Stimulated activated naive B cell treated with anti-CD40 and anti-IgM and Interleukin-4, amounts not matched to agents 10 μg/mL and 1 μg/mL and 100 μg/mL, for 72 hours (primary cell): ENCODE measurements around the gene CLDN4.

Source experiments
- ATAC-seq, 2 donors: fragments of 150-1000 bp; cut with Tn5 transposase; replicated peaks; 2 replicates each; pipeline ENCODE4 v1.10.0; 2021; ENCODE audit warnings: moderate library complexity in 1 of 2
- DNase-seq: peaks from one replicate; pipeline ENCODE4 v3.0.0; 2021
- H3K27ac Mint-ChIP-seq: one replicate; pipeline ENCODE4 v1.8.0; 2022; ENCODE audit warnings: mild to moderate bottlenecking, mixed read lengths
- H3K27me3 Mint-ChIP-seq, 2 donors: one replicate each; pipeline ENCODE4 v1.8.0; 2022; ENCODE audit warnings: mixed read lengths in 2 of 2
- H3K36me3 Mint-ChIP-seq, 2 donors: one replicate each; pipeline ENCODE4 v1.8.0; 2022; ENCODE audit warnings: mixed read lengths in 2 of 2, mild to moderate bottlenecking in 1 of 2
- H3K4me1 Mint-ChIP-seq, 2 donors: one replicate each; pipeline ENCODE4 v1.8.0; 2022; ENCODE audit warnings: mixed read lengths in 2 of 2, mild to moderate bottlenecking in 1 of 2
- H3K4me3 Mint-ChIP-seq, 2 donors: one replicate each; pipeline ENCODE4 v1.8.0; 2022; ENCODE audit warnings: mild to moderate bottlenecking in 2 of 2, mixed read lengths in 2 of 2, moderate library complexity in 1 of 2
- H3K9me3 Mint-ChIP-seq, 2 donors: one replicate each; pipeline ENCODE4 v1.8.0; 2022; ENCODE audit warnings: mixed read lengths in 2 of 2, mild to moderate bottlenecking in 1 of 2

Gene CLDN4

DNA sequence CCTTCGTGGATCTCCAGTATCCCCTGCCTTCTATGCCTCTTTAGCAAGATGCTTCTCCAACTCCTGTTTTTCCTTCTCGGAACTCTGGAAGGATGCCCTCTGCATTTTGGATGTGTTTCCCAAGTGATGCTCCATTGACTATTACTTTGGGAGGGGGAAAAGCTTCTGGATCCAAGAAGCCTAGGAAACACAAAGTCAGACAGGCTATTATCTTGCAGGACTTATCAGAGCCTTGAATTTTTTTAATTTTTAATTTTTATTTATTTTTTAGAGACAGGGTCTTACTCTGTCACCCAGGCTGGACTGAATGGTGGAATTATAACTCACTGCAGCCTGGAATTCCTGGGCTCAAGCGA lies 51.2 kb downstream of the CLDN4 start:
- no peak overlapping the region for H3K27ac Mint-ChIP-seq
- no peak for ATAC-seq
- H3K9me3 Mint-ChIP-seq, result no peaks in the 10 kb centered on the region
- peaks cover 32 to 45% of the 10 kb centered on the region in 2 donors for H3K27me3 Mint-ChIP-seq
- H3K4me1 Mint-ChIP-seq, result peaks cover 4 to 17% of the 10 kb centered on the region in 2 donors
- H3K4me3 Mint-ChIP-seq, result no peak overlapping the region
- H3K36me3 Mint-ChIP-seq, result no peaks in the 10 kb centered on the region
- no peak for DNase-seq
